COLO668 (cell line): ENCODE results near the gene KLRK1.
A peak's percentile ranks its signal among the peaks of the same experiment; 100 is the strongest.
"Not testable (repeated sequence)": the region's sequence is repeated elsewhere in the genome, so short reads cannot be mapped to it uniquely, and the experiment has no call there.

Experiments used
- DNase-seq: peaks from one replicate; lab custom pipeline; 2025; ENCODE audit not compliant: unreplicated experiment; lab: John Stamatoyannopoulos, UW

KLRK1 gene

GRCh38 chr12:10362828-10363657 lies 26.8 kb downstream of the KLRK1 start:
- no peak for DNase-seq

- peak; percentile 3 for DNase-seq
These were observed 27.5 kb downstream of the KLRK1 start for GRCh38 chr12:10362325-10362724.

- DNase-seq, result no peak
These were observed 28.2 kb downstream of the KLRK1 start for GRCh38 chr12:10361622-10362021.

- no peak for DNase-seq
These were observed 28.8 kb downstream of the KLRK1 start for GRCh38 chr12:10361084-10361483.

GRCh38 chr12:10358969-10359368 lies 30.9 kb downstream of the KLRK1 start:
- no peak for DNase-seq

GRCh38 chr12:10358131-10358530 lies 31.7 kb downstream of the KLRK1 start:
- DNase-seq, result no peak

- peak; percentile 57 for DNase-seq
These were observed 35.3 kb downstream of the KLRK1 start for GRCh38 chr12:10354502-10354901.

- DNase-seq, result peak; percentile 29
These were observed 35.8 kb downstream of the KLRK1 start for GRCh38 chr12:10354071-10354470.

GRCh38 chr12:10351457-10351856 lies 38.4 kb downstream of the KLRK1 start:
- not testable (repeated sequence) for DNase-seq

- DNase-seq, result no peak
These were observed 47.8 kb downstream of the KLRK1 start for GRCh38 chr12:10341892-10342509.

GRCh38 chr12:10340946-10341345 lies 48.9 kb downstream of the KLRK1 start:
- not testable (repeated sequence) for DNase-seq

- DNase-seq, result no peak
These were observed 50.6 kb downstream of the KLRK1 start for GRCh38 chr12:10339053-10339840.

GRCh38 chr12:10338470-10338869 lies 51.4 kb downstream of the KLRK1 start:
- not testable (repeated sequence) for DNase-seq

- DNase-seq, result not testable (repeated sequence)
These were observed 53.6 kb downstream of the KLRK1 start for GRCh38 chr12:10336196-10336595.

- DNase-seq, result peak; percentile 2
These were observed 58.1 kb downstream of the KLRK1 start for GRCh38 chr12:10331642-10332239.

- DNase-seq, result not testable (repeated sequence)
These were observed 61.1 kb downstream of the KLRK1 start for GRCh38 chr12:10328691-10329090.
